Bladder microvascular endothelial cell (primary cell): ENCODE measurements around the gene KRTAP16-1. TPM values are rescaled to one million over a fixed set of nuclear protein-coding genes. Genes with fewer than 3 reads are reported as not detected.

ENCODE experiments used
- total RNA-seq: library from RNA; depleted of rRNA; stranded (reverse); fragments of >200 nt; gene quantifications from 2 replicates; pipeline ENCODE4 v1.2.3, GENCODE V29; 2014

Gene KRTAP16-1
- not detected in 2 replicates for total RNA-seq

GRCh38 chr17:41308918-41309359 is at the start of gene KRTAP16-1:
Gene KRTAP16-1 (minus strand): TSS chr17:41309309. CDS start chr17:41309253, 56 bp downstream.

DNA sequence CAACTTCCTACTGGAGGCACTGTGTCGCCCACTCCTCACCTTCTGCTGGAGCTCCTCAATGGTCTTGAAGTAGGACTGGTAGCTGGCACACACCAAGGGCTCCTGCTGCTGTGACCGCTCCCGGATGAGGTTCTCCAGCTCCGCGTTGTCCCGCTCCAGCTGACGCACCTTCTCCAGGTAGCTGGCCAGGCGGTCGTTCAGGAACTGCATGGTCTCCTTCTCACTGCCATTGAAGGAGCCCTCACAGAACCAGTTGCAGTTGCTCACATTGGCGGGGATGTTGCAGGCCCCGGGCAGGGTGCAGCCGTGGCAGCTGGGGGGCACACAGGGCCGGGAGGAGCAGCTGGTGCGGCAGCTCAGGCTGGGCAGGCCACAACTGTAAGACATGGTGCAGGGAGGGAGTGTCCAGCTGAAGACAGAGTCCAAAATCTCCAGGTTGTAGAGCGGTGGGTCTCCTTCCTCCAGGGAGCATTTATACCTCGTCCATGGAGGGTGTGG is 41.3 kb upstream of the KRTAP16-1 start, which contains the start of gene KRT33A:
Gene KRT33A (minus strand): TSS at position 448 of the 498 bp plus-strand sequence. CDS start 61 bp downstream, at position 387.

GRCh38 chr17:41315204-41315794 is 6.2 kb upstream of the KRTAP16-1 start, which contains the start of gene KRTAP17-1:
Gene KRTAP17-1 (minus strand): TSS chr17:41315710. CDS start chr17:41315650, 60 bp downstream.

DNA sequence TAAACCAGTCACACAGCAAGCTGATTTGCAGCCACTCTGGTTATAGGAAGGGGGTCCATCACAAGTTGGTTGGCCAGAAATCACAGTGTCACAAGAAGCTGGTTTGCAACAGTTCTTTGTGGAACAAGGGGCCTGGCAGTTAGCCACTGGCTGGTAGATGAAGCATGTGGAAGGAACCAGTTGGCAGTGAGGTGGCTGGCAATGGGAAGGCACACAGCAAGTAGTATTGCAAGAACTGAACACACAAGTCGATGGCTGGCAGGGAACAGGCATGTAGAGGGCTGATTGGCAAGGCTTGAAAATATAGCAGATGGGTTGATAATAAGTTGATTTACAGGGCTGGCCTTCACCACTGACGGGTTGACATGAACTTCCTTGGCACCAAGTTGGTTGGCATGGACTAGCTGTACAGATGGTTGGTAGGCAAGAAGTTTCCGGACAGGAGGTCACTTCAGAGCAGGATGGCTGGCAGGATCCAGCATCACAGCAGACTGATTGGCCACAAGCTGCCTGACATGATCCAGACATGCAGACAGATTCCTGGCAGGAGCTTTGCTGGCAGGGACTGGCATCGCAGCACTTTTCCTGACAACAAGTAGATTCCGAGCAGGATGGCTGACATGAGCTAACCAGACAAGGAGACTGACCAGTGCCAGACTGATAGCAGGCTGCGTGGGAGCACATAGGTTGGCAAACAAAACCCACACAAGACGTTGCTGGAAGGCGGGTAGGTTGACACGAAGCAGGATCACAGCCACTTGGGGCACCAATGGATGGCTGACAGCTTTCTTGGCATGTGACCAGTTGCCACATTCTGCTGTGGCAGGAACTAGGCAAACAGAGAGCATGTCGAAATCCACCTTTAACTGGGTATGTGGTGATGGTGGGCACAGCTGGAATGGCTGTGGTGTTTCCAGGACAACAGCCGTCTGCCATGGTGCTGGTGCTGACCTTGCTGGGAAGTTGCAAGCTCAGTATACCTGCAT is 6.9 kb downstream of the KRTAP16-1 start, which contains the start of gene KRTAP29-1:
Gene KRTAP29-1 (minus strand): TSS at position 936 of the 986 bp plus-strand sequence. CDS start 0 bp downstream, at position 936.

GRCh38 chr17:41275648-41276190 is 33.4 kb downstream of the KRTAP16-1 start, which contains the start of gene KRTAP9-7:
Gene KRTAP9-7 (plus strand): TSS chr17:41275698. CDS start chr17:41275698, 0 bp downstream.

DNA sequence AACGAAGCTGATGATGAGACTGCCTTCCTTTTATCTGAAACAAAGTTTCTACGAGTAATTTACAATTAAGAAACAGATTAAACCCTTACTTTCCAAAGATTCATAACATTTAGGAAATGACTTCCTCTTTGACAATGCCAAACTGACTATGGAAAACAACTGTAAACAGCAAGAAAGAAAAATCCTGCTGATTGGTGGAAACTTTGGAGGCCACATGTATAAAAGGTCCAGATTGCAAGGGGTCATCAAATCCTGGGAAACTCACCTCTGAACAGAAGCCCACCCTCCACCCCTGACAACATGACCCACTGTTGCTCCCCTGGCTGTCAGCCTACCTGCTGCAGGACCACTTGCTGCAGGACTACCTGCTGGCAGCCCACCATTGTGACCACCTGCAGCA is 44.0 kb downstream of the KRTAP16-1 start, which contains the start of gene KRTAP9-6:
Gene KRTAP9-6 (plus strand): TSS at position 301 of the 400 bp plus-strand sequence. CDS start 0 bp downstream, at position 301.

Other genes starting within 250 kb of the KRTAP16-1 start
- gene KRTAP2-3, start 249.2 kb downstream of the KRTAP16-1 start, total RNA-seq: not detected in 2 replicates
- gene KRTAP2-4, start 243.4 kb downstream of the KRTAP16-1 start, total RNA-seq: not detected in 2 replicates
- gene KRTAP4-7, start 225.2 kb downstream of the KRTAP16-1 start, total RNA-seq: not detected in 2 replicates
- not detected in 2 replicates for gene KRTAP4-8, start 211.2 kb downstream of the KRTAP16-1 start, total RNA-seq
- gene KRTAP4-16, start 207.1 kb downstream of the KRTAP16-1 start, total RNA-seq: not detected in 2 replicates
- gene KRTAP4-9, start 203.9 kb downstream of the KRTAP16-1 start, total RNA-seq: not detected in 2 replicates
- gene KRTAP4-11, start 190.9 kb downstream of the KRTAP16-1 start, total RNA-seq: not detected in 2 replicates
- not detected in 2 replicates for gene KRTAP4-12, start 185.1 kb downstream of the KRTAP16-1 start, total RNA-seq
- not detected in 2 replicates for gene KRTAP4-6, start 168.8 kb downstream of the KRTAP16-1 start, total RNA-seq
- not detected in 2 replicates for gene KRTAP4-5, start 159.5 kb downstream of the KRTAP16-1 start, total RNA-seq
- not detected in 2 replicates for gene KRTAP4-4, start 148.6 kb downstream of the KRTAP16-1 start, total RNA-seq
- not detected in 2 replicates for gene KRTAP4-3, start 141.1 kb downstream of the KRTAP16-1 start, total RNA-seq
- not detected in 2 replicates for gene KRTAP4-2, start 131.1 kb downstream of the KRTAP16-1 start, total RNA-seq
- gene KRTAP4-1, start 124.4 kb downstream of the KRTAP16-1 start, total RNA-seq: not detected in 2 replicates
- gene KRTAP9-1, start 119.4 kb downstream of the KRTAP16-1 start, total RNA-seq: not detected in 2 replicates
- gene KRTAP9-2, start 82.7 kb downstream of the KRTAP16-1 start, total RNA-seq: not detected in 2 replicates
- not detected in 2 replicates for gene KRTAP9-3, start 76.9 kb downstream of the KRTAP16-1 start, total RNA-seq
- gene KRTAP9-8, start 71.3 kb downstream of the KRTAP16-1 start, total RNA-seq: not detected in 2 replicates
- gene KRTAP9-4, start 59.6 kb downstream of the KRTAP16-1 start, total RNA-seq: not detected in 2 replicates
- gene KRTAP9-9, start 53.9 kb downstream of the KRTAP16-1 start, total RNA-seq: not detected in 2 replicates
- gene KRTAP9-6, start 43.9 kb downstream of the KRTAP16-1 start, total RNA-seq: not detected in 2 replicates
- gene KRTAP9-7, start 33.6 kb downstream of the KRTAP16-1 start, total RNA-seq: not detected in 2 replicates
- not detected in 2 replicates for gene KRTAP29-1, start 6.5 kb downstream of the KRTAP16-1 start, total RNA-seq
- not detected in 2 replicates for gene KRTAP17-1, start 6.4 kb upstream of the KRTAP16-1 start, total RNA-seq
- gene KRT33A, start 41.5 kb upstream of the KRTAP16-1 start, total RNA-seq: not detected in 2 replicates
- gene KRT33B, start 60.5 kb upstream of the KRTAP16-1 start, total RNA-seq: not detected in 2 replicates
- 0.44 and 0.49 TPM in 2 replicates for gene KRT34, start 73.0 kb upstream of the KRTAP16-1 start, total RNA-seq
- gene KRT31, start 88.3 kb upstream of the KRTAP16-1 start, total RNA-seq: not detected in 2 replicates
- gene KRT37, start 115.3 kb upstream of the KRTAP16-1 start, total RNA-seq: not detected in 2 replicates
- not detected in 2 replicates for gene KRT38, start 131.7 kb upstream of the KRTAP16-1 start, total RNA-seq
- not detected in 2 replicates for gene KRT32, start 158.1 kb upstream of the KRTAP16-1 start, total RNA-seq
- not detected in 2 replicates for gene KRT35, start 171.8 kb upstream of the KRTAP16-1 start, total RNA-seq
- gene KRT36, start 180.6 kb upstream of the KRTAP16-1 start, total RNA-seq: 0.06 and 0.16 TPM in 2 replicates
- gene KRT13, start 196.3 kb upstream of the KRTAP16-1 start, total RNA-seq: not detected in 2 replicates
- 0.16 and 0.57 TPM in 2 replicates for gene KRT15, start 209.6 kb upstream of the KRTAP16-1 start, total RNA-seq
- gene KRT19, start 219.0 kb upstream of the KRTAP16-1 start, total RNA-seq: 3.9 and 13.9 TPM in 2 replicates